WTC11 (cell line): ENCODE results near the gene PLEKHH3. TPM values are rescaled to one million over a fixed set of nuclear protein-coding genes. Genes with fewer than 3 reads are reported as not detected.

Source experiments
- ATAC-seq: fragments of 200-7000 bp; cut with Tn5 transposase; 2 replicates; pipeline ENCODE4 v1.10.0; 2021; ENCODE audit warnings: mild to moderate bottlenecking, moderate library complexity
- CTCF ChIA-PET: fragments of 300-600 bp; sonication (Branson Sonifier 250); formaldehyde crosslinking; loops from one replicate; lab custom pipeline; 2021; ENCODE audit warnings: antibody characterized with exemption; lab: Charles Lee
- POLR2A ChIA-PET: fragments of 350-600 bp; sonication (Branson Sonifier 250); formaldehyde crosslinking; loops from one replicate; lab custom pipeline; 2021; ENCODE audit warnings: antibody characterized with exemption; lab: Charles Lee
- DNase-seq: peaks from one replicate; pipeline ENCODE4 v3.0.0; 2021; ENCODE audit warnings: low spot score
- H3K27ac Mint-ChIP-seq: 2 replicates; pipeline ENCODE4 v1.8.0; 2021; ENCODE audit warnings: mixed read lengths
- H3K27me3 Mint-ChIP-seq: 2 replicates; pipeline ENCODE4 v1.8.0; 2021; ENCODE audit warnings: low read depth, mild to moderate bottlenecking, moderate library complexity, mixed read lengths
- H3K36me3 Mint-ChIP-seq: 2 replicates; pipeline ENCODE4 v1.8.0; 2021; ENCODE audit warnings: mixed read lengths
- H3K4me1 Mint-ChIP-seq: 2 replicates; pipeline ENCODE4 v1.8.0; 2022; ENCODE audit warnings: mixed read lengths
- H3K4me3 Mint-ChIP-seq: 2 replicates; pipeline ENCODE4 v1.8.0; 2021; ENCODE audit warnings: mild to moderate bottlenecking, moderate library complexity, mixed read lengths
- H3K9me3 Mint-ChIP-seq: 2 replicates; pipeline ENCODE4 v1.8.0; 2021; ENCODE audit warnings: mixed read lengths
- ATF1 ChIP-seq: sonication (generic); formaldehyde crosslinking; IDR thresholded peaks from 2 replicates; pipeline ENCODE4 v1.8.1; 2023; ENCODE audit warnings: mild to moderate bottlenecking, moderate library complexity, missing genetic modification reagents
- ATF6 ChIP-seq: sonication (generic); formaldehyde crosslinking; IDR thresholded peaks from 2 replicates; pipeline ENCODE4 v1.8.1; 2023; ENCODE audit warnings: mild to moderate bottlenecking, missing genetic modification reagents
- CDX4 ChIP-seq: fragments of 250-450 bp; sonication (Bioruptor Pico); IDR thresholded peaks from 2 replicates; pipeline ENCODE4 v1.9.0; 2021; ENCODE audit warnings: moderate library complexity, mild to moderate bottlenecking, inconsistent platforms, borderline replicate concordance
- CREM ChIP-seq: sonication (generic); formaldehyde crosslinking; IDR thresholded peaks from 2 replicates; pipeline ENCODE4 v1.8.1; 2022; ENCODE audit warnings: mild to moderate bottlenecking, missing genetic modification reagents, moderate library complexity
- ETV6 ChIP-seq: sonication (generic); formaldehyde crosslinking; IDR thresholded peaks from 2 replicates; pipeline ENCODE4 v1.8.1; 2022; ENCODE audit warnings: mild to moderate bottlenecking, missing genetic modification reagents
- GRHL2 ChIP-seq: fragments of 250-450 bp; sonication (Bioruptor Pico); IDR thresholded peaks from 2 replicates; pipeline ENCODE4 v1.8.0; 2022; ENCODE audit warnings: mild to moderate bottlenecking, moderate library complexity; ENCODE audit not compliant: insufficient replicate concordance, severe bottlenecking
- KAT7 ChIP-seq: sonication (generic); formaldehyde crosslinking; IDR thresholded peaks from 2 replicates; pipeline ENCODE4 v1.8.1; 2023; ENCODE audit warnings: missing genetic modification reagents, mild to moderate bottlenecking, borderline replicate concordance
- NFE2L1 ChIP-seq: sonication (generic); formaldehyde crosslinking; IDR thresholded peaks from 2 replicates; pipeline ENCODE4 v1.8.1; 2023; ENCODE audit warnings: missing genetic modification reagents
- NFYB ChIP-seq: sonication (generic); formaldehyde crosslinking; conservative IDR thresholded peaks from 2 replicates; pipeline ENCODE4 v1.8.0; 2022; ENCODE audit warnings: low read depth, missing genetic modification reagents
- PRDM15 ChIP-seq: sonication (generic); formaldehyde crosslinking; IDR thresholded peaks from 2 replicates; pipeline ENCODE4 v1.8.0; 2022; ENCODE audit warnings: missing genetic modification reagents
- PREB ChIP-seq: sonication (generic); formaldehyde crosslinking; IDR thresholded peaks from 2 replicates; pipeline ENCODE4 v1.8.1; 2022; ENCODE audit warnings: mild to moderate bottlenecking, missing genetic modification reagents, moderate library complexity, borderline replicate concordance
- RELA ChIP-seq: sonication (generic); formaldehyde crosslinking; IDR thresholded peaks from 2 replicates; pipeline ENCODE4 v1.8.1; 2022; ENCODE audit warnings: missing genetic modification reagents, mild to moderate bottlenecking, borderline replicate concordance
- SMAD4 ChIP-seq: sonication (generic); formaldehyde crosslinking; IDR thresholded peaks from 2 replicates; pipeline ENCODE4 v1.8.0; 2022; ENCODE audit warnings: mild to moderate bottlenecking, missing genetic modification reagents
- SP1 ChIP-seq: sonication (generic); formaldehyde crosslinking; conservative IDR thresholded peaks from 2 replicates; pipeline ENCODE4 v1.8.1; 2022; ENCODE audit warnings: missing genetic modification reagents
- ZNF121 ChIP-seq: sonication (generic); formaldehyde crosslinking; IDR thresholded peaks from 2 replicates; pipeline ENCODE4 v1.8.0; 2023; ENCODE audit warnings: missing genetic modification reagents
- ZNF219 ChIP-seq: sonication (generic); formaldehyde crosslinking; IDR thresholded peaks from 2 replicates; pipeline ENCODE4 v1.8.0; 2023; ENCODE audit warnings: missing genetic modification reagents, mild to moderate bottlenecking, borderline replicate concordance
- ZNF396 ChIP-seq: fragments of 250-450 bp; sonication (Bioruptor Pico); IDR thresholded peaks from 2 replicates; pipeline ENCODE4 v1.8.0; 2021; ENCODE audit warnings: mild to moderate bottlenecking, moderate library complexity, borderline replicate concordance
- ZNF416 ChIP-seq: fragments of 250-450 bp; sonication (Bioruptor Pico); IDR thresholded peaks from 2 replicates; pipeline ENCODE4 v1.9.0; 2021; ENCODE audit warnings: mild to moderate bottlenecking, inconsistent platforms
- total RNA-seq: library from RNA; stranded (reverse); gene quantifications from 3 replicates; pipeline ENCODE4 v1.2.3, GENCODE V29; 2021
- TF ChIP-seq, protein P1 (sequence below): sonication (generic); formaldehyde crosslinking; IDR thresholded peaks from 2 replicates; pipeline ENCODE4 v1.8.0; 2022; ENCODE audit warnings: mild to moderate bottlenecking, missing genetic modification reagents
- TF ChIP-seq, protein P2 (sequence below): fragments of 250-450 bp; sonication (Bioruptor Pico); IDR thresholded peaks from 2 replicates; pipeline ENCODE4 v2.1.2; 2022; ENCODE audit warnings: mild to moderate bottlenecking, moderate library complexity

PLEKHH3 gene
- total RNA-seq, 1 experiment from 2014 or later = 40.2 TPM

DNA sequence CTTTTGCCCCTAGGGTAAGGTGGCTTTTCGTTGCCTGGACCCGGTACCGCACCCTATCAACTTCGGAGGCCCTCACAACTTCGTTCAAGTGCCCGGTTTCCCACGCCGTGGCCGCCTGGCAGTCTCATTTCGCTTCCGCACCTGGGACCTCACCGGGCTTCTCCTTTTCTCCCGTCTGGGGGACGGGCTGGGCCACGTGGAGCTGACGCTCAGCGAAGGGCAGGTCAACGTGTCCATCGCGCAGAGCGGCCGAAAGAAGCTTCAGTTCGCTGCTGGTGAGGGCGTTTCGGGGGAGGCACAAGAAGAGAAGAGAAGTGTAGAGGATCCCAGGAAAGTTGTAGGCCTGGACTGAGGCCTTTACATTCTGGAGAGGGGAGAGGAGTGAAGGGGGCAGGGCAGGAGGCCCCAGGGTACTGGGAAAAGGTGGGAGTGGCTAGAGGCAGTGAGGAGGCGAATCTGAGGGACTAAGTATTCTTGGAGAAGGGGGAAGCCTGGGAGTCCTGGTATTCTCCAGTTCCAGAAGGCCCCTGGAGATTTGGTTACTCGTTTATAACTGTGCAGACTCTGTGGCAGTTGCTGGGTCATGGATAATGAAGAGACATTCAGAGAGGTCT is 11.0 kb upstream of the PLEKHH3 start:
- Mint-ChIP-seq H3K4me1 (peaks cover 20% of the 10 kb centered on the region), H3K36me3 (peaks cover 14% of the 10 kb centered on the region; the same call in 1 of the 2 replicates), H3K27ac (no peak overlapping the region; the same call in 1 of the 2 replicates), H3K4me3 (no peak overlapping the region), H3K27me3 (peaks cover 14% of the 10 kb centered on the region), H3K9me3 (no peaks in the 10 kb centered on the region)
- ATAC-seq (no peak), DNase-seq (no peak)
- TF ChIP-seq ATF1 (no peak), RELA (CRISPR knock-in tag) (no peak), ETV6 (CRISPR knock-in tag) (no peak), ZNF416 (CRISPR knock-in tag) (no peak)
- TF ChIP-seq, protein P1, sequence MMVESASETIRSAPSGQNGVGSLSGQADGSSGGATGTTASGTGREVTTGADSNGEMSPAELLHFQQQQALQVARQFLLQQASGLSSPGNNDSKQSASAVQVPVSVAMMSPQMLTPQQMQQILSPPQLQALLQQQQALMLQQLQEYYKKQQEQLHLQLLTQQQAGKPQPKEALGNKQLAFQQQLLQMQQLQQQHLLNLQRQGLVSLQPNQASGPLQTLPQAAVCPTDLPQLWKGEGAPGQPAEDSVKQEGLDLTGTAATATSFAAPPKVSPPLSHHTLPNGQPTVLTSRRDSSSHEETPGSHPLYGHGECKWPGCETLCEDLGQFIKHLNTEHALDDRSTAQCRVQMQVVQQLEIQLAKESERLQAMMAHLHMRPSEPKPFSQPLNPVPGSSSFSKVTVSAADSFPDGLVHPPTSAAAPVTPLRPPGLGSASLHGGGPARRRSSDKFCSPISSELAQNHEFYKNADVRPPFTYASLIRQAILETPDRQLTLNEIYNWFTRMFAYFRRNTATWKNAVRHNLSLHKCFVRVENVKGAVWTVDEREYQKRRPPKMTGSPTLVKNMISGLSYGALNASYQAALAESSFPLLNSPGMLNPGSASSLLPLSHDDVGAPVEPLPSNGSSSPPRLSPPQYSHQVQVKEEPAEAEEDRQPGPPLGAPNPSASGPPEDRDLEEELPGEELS = no peak
- CTCF ChIA-PET = interaction anchor here (1.9 kb wide), 1 partner anchor 76 kb away, joined by 5 read pairs; no protein-coding TSS in a partner anchor
- POLR2A ChIA-PET = interaction anchor here (0.6 to 0.7 kb wide), 2 partner anchors 12 to 38 kb away, joined by 3 read pairs; no protein-coding TSS in a partner anchor

GRCh38 chr17:42686520-42687128 is 9.8 kb upstream of the PLEKHH3 start:
- Mint-ChIP-seq H3K4me3 (no peak overlapping the region), H3K9me3 (no peaks in the 10 kb centered on the region), H3K4me1 (peaks cover 27% of the 10 kb centered on the region), H3K36me3 (peaks cover 14% of the 10 kb centered on the region; the same call in 1 of the 2 replicates), H3K27ac (peak overlapping the region; percentile 82), H3K27me3 (peaks cover 15% of the 10 kb centered on the region)
- no peak for TF ChIP-seq ZNF396 (CRISPR knock-in tag)
- TF ChIP-seq CDX4 = no peak
- TF ChIP-seq KAT7 (CRISPR knock-in tag) = no peak
- TF ChIP-seq SMAD4 (CRISPR knock-in tag) = no peak
- TF ChIP-seq, protein P2, sequence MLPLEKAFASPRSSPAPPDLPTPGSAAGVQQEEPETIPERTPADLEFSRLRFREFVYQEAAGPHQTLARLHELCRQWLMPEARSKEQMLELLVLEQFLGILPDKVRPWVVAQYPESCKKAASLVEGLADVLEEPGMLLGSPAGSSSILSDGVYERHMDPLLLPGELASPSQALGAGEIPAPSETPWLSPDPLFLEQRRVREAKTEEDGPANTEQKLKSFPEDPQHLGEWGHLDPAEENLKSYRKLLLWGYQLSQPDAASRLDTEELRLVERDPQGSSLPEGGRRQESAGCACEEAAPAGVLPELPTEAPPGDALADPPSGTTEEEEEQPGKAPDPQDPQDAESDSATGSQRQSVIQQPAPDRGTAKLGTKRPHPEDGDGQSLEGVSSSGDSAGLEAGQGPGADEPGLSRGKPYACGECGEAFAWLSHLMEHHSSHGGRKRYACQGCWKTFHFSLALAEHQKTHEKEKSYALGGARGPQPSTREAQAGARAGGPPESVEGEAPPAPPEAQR (CRISPR knock-in tag) = no peak
- no peak for TF ChIP-seq CREM (CRISPR knock-in tag)
- TF ChIP-seq GRHL2 (CRISPR knock-in tag) = no peak
- TF ChIP-seq ZNF219 = no peak
- TF ChIP-seq PREB (CRISPR knock-in tag) = no peak
- no peak for TF ChIP-seq PRDM15 (CRISPR knock-in tag)
- TF ChIP-seq NFE2L1 (CRISPR knock-in tag) = no peak
- no peak for TF ChIP-seq ATF6 (CRISPR knock-in tag)
- TF ChIP-seq NFYB (CRISPR knock-in tag) = no peak
- TF ChIP-seq RELA (CRISPR knock-in tag) = no peak
- no peak for TF ChIP-seq SP1
- no peak for TF ChIP-seq ZNF121 (CRISPR knock-in tag)
- POLR2A ChIA-PET = interaction anchor here (0.5 to 0.7 kb wide), 3 partner anchors 13 to 328 kb away, joined by 3 read pairs; no protein-coding TSS in a partner anchor
- CTCF ChIA-PET = interaction anchor here (1.9 kb wide), 1 partner anchor 77 kb away, joined by 5 read pairs; no protein-coding TSS in a partner anchor
- DNase-seq = no peak
- no peak for ATAC-seq
